Measurements from ENCODE around the gene ZNF688.
"Not testable (repeated sequence)": the region's sequence is repeated elsewhere in the genome, so short reads cannot be mapped to it uniquely, and the experiment has no call there.

Gene ZNF688

DNA sequence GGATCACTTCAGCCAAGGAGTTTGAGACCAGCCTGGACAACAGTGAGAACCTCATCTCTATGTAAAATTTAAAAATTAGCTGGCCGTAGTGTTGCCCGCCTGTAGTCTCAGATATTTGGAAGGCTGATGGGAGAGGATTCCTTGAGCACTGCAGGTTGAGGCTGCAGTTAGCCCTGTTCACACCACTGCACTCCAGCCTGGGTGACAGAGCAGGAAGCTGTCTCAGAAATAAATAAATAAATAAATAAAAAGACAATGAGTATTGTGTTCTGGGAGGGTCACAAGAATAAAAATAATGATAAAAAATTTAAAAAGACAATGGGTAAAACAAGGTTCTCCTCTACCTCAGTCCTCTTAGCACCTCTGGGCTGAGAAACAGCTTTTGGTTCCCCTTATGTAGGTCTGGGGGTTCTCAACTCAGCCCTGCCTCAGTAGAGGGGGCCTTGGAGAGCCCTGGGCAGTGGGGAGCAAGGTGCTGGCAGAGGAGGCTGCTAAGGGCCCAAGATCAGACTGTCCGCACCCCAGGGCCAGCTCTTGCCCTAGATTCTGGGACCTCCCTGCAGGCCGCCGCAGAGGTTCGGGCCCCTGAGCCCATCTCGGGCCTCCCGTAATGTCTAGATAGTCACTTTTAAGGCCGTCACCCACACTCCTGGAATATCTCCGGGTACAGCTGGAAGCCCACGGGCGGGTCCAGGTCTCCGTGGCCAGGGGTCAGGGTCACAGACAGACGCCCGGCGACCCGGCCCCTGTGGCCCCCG lies 16.8 kb downstream of the ZNF688 start:
- Histone ChIP-seq H3K27ac (ENCODE audit: low read depth, low read length) (no peak overlapping the region), H3K4me1 (ENCODE audit: control insufficient read depth, insufficient read depth, low read length) (peaks cover 19% of the 10 kb centered on the region; the same call in 1 of the 2 replicates), H3K27me3 (ENCODE audit: control insufficient read depth, insufficient read depth, low read length) (no peaks in the 10 kb centered on the region), H3K9ac (ENCODE audit: low read length) (no peak overlapping the region), H3K9me3 (ENCODE audit: control insufficient read depth, insufficient read depth, low read depth, low read length) (no peaks in the 10 kb centered on the region), H3K4me3 (ENCODE audit: low read depth, low read length) (no peak overlapping the region), H3K36me3 (ENCODE audit: control insufficient read depth, insufficient read depth, low read length) (peaks cover 27% of the 10 kb centered on the region)

GRCh38 chr16:30553393-30553899 lies 18.1 kb downstream of the ZNF688 start:
- peaks cover 25% of the 10 kb centered on the region for H3K4me1 ChIP-seq (ENCODE audit: control insufficient read depth, insufficient read depth, low read length)
- no peaks in the 10 kb centered on the region for H3K9me3 ChIP-seq (ENCODE audit: control insufficient read depth, insufficient read depth, low read depth, low read length)
- H3K27ac ChIP-seq (ENCODE audit: low read depth, low read length) = no peak overlapping the region
- no peak overlapping the region for H3K9ac ChIP-seq (ENCODE audit: low read length)
- H3K36me3 ChIP-seq (ENCODE audit: control insufficient read depth, insufficient read depth, low read length) = peaks cover 27% of the 10 kb centered on the region
- no peak overlapping the region for H3K4me3 ChIP-seq (ENCODE audit: low read depth, low read length)
- H3K27me3 ChIP-seq (ENCODE audit: control insufficient read depth, insufficient read depth, low read length) = no peaks in the 10 kb centered on the region

DNA sequence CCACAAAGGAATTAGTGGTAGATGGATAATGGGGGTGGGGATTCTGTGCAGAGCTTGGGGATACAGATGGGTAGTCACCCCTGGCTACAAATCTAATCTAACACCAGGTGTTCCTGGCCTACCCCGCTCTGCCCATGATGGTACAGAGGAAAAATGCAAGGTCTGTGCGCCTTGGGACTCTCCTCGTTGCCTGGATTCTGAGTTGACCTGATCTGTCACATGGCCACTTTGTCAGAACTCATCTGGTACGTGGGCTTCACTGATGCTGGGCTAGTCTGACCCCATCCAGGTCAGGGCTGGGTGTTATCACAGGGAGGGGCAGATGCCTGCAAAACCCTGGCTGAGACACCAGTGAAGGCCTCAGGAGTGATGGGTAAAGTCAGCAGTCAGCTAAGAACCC lies 18.6 kb downstream of the ZNF688 start:
- Histone ChIP-seq H3K4me1 (ENCODE audit: control insufficient read depth, insufficient read depth, low read length) (peaks cover 28% of the 10 kb centered on the region), H3K4me3 (ENCODE audit: low read depth, low read length) (no peak overlapping the region), H3K27ac (ENCODE audit: low read depth, low read length) (no peak overlapping the region)

GRCh38 chr16:30551781-30552180 lies 19.7 kb downstream of the ZNF688 start:
- Histone ChIP-seq H3K36me3 (ENCODE audit: control insufficient read depth, insufficient read depth, low read length) (peaks cover 27% of the 10 kb centered on the region), H3K27ac (ENCODE audit: low read depth, low read length) (no peak overlapping the region), H3K27me3 (ENCODE audit: control insufficient read depth, insufficient read depth, low read length) (no peaks in the 10 kb centered on the region), H3K4me3 (ENCODE audit: low read depth, low read length) (no peak overlapping the region), H3K9me3 (ENCODE audit: control insufficient read depth, insufficient read depth, low read depth, low read length) (no peaks in the 10 kb centered on the region), H3K4me1 (ENCODE audit: control insufficient read depth, insufficient read depth, low read length) (peaks cover 30% of the 10 kb centered on the region), H3K9ac (ENCODE audit: low read length) (no peak overlapping the region)

More for the DNA sequence above, 18.6 kb downstream of the ZNF688 start:
- no peaks in the 10 kb centered on the region for H3K9me3 ChIP-seq (ENCODE audit: control insufficient read depth, insufficient read depth, low read depth, low read length)
- no peak overlapping the region for H3K9ac ChIP-seq (ENCODE audit: low read length)
- H3K36me3 ChIP-seq (ENCODE audit: control insufficient read depth, insufficient read depth, low read length) = peaks cover 27% of the 10 kb centered on the region
- no peaks in the 10 kb centered on the region for H3K27me3 ChIP-seq (ENCODE audit: control insufficient read depth, insufficient read depth, low read length)

- Histone ChIP-seq H3K27ac (ENCODE audit: low read depth, low read length) (no peak overlapping the region), H3K36me3 (ENCODE audit: control insufficient read depth, insufficient read depth, low read length) (peaks cover 4% of the 10 kb centered on the region)
Observed at GRCh38 chr16:30548416-30549253, 22.9 kb downstream of the ZNF688 start.

DNA sequence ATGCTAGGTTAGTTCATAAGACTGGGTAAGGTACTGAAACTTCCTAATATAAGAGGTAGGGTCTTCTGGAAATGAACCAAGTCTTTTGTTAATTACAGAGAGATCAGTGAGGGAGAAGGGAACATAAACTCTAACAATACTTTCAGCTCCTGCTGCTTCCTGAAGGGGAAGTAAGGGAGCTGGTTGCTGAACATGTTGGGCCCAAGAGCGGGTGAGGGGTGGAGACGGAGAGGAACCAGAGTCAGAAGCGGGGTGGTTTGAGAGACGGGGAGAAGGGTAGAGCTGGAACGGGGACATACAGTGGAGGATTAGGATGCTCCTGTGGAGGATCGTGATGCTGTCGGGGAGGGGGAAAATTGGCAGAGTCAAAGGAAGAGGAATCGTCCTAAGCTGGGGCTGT lies 25.4 kb downstream of the ZNF688 start:
- no peaks in the 10 kb centered on the region for H3K27me3 ChIP-seq (ENCODE audit: control insufficient read depth, insufficient read depth, low read length)
- H3K27ac ChIP-seq (ENCODE audit: low read depth, low read length) = no peak overlapping the region
- H3K9ac ChIP-seq (ENCODE audit: low read length) = no peak overlapping the region
- no peaks in the 10 kb centered on the region for H3K36me3 ChIP-seq (ENCODE audit: control insufficient read depth, insufficient read depth, low read length)
- H3K4me1 ChIP-seq (ENCODE audit: control insufficient read depth, insufficient read depth, low read length) = peaks cover 54% of the 10 kb centered on the region
- H3K9me3 ChIP-seq (ENCODE audit: control insufficient read depth, insufficient read depth, low read depth, low read length) = no peaks in the 10 kb centered on the region
- H3K4me3 ChIP-seq (ENCODE audit: low read depth, low read length) = no peak overlapping the region

More at GRCh38 chr16:30548416-30549253, 22.9 kb downstream of the ZNF688 start:
- peaks cover 37% of the 10 kb centered on the region for H3K4me1 ChIP-seq (ENCODE audit: control insufficient read depth, insufficient read depth, low read length)
- no peaks in the 10 kb centered on the region for H3K9me3 ChIP-seq (ENCODE audit: control insufficient read depth, insufficient read depth, low read depth, low read length)
- no peak overlapping the region for H3K9ac ChIP-seq (ENCODE audit: low read length)
- H3K4me3 ChIP-seq (ENCODE audit: low read depth, low read length) = no peak overlapping the region
- no peaks in the 10 kb centered on the region for H3K27me3 ChIP-seq (ENCODE audit: control insufficient read depth, insufficient read depth, low read length)

DNA sequence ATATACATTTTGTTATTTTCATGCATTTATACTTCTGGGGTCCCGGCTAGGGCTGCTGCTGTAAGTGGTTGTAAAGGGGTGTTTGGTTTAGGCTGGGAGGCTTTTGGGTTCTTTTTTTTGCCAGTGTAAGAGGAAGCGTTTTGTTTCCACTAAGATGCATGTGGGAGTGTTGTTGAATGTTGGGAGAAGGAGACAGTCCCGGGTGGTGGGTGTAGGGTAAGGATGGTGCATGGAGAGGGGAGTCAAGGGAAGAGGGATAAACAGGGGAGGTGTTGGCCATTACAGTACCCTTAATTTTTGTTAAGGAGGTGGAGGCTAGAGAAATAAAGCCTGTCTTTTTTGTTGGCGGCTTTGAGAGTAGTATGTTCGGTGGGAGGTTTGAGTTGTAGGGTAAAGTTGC lies 28.4 kb downstream of the ZNF688 start:
- peaks cover 45% of the 10 kb centered on the region for H3K4me1 ChIP-seq (ENCODE audit: control insufficient read depth, insufficient read depth, low read length)
- no peaks in the 10 kb centered on the region for H3K9me3 ChIP-seq (ENCODE audit: control insufficient read depth, insufficient read depth, low read depth, low read length)
- H3K9ac ChIP-seq (ENCODE audit: low read length) = no peak overlapping the region
- no peak overlapping the region for H3K4me3 ChIP-seq (ENCODE audit: low read depth, low read length)
- no peaks in the 10 kb centered on the region for H3K36me3 ChIP-seq (ENCODE audit: control insufficient read depth, insufficient read depth, low read length)
- no peak overlapping the region for H3K27ac ChIP-seq (ENCODE audit: low read depth, low read length)
- H3K27me3 ChIP-seq (ENCODE audit: control insufficient read depth, insufficient read depth, low read length) = no peaks in the 10 kb centered on the region

- no peaks in the 10 kb centered on the region for H3K9me3 ChIP-seq (ENCODE audit: control insufficient read depth, insufficient read depth, low read depth, low read length)
- H3K27me3 ChIP-seq (ENCODE audit: control insufficient read depth, insufficient read depth, low read length) = no peaks in the 10 kb centered on the region
- H3K27ac ChIP-seq (ENCODE audit: low read depth, low read length) = no peak overlapping the region; the same call in 1 of the 2 replicates
- peak overlapping the region; percentile 18 for H3K9ac ChIP-seq (ENCODE audit: low read length)
- H3K4me1 ChIP-seq (ENCODE audit: control insufficient read depth, insufficient read depth, low read length) = peaks cover 42% of the 10 kb centered on the region
- no peaks in the 10 kb centered on the region for H3K36me3 ChIP-seq (ENCODE audit: control insufficient read depth, insufficient read depth, low read length)
- peak overlapping the region; percentile 12 for H3K4me3 ChIP-seq (ENCODE audit: low read depth, low read length)
Observed at GRCh38 chr16:30541502-30542329, 29.8 kb downstream of the ZNF688 start.

GRCh38 chr16:30540916-30541464 lies 30.5 kb downstream of the ZNF688 start:
- H3K9ac ChIP-seq (ENCODE audit: low read length); H3K27ac ChIP-seq (ENCODE audit: low read depth, low read length); H3K36me3 ChIP-seq (ENCODE audit: control insufficient read depth, insufficient read depth, low read length); H3K4me3 ChIP-seq (ENCODE audit: low read depth, low read length); H3K27me3 ChIP-seq (ENCODE audit: control insufficient read depth, insufficient read depth, low read length); H3K9me3 ChIP-seq (ENCODE audit: control insufficient read depth, insufficient read depth, low read depth, low read length): not testable (repeated sequence)
- H3K4me1 ChIP-seq (ENCODE audit: control insufficient read depth, insufficient read depth, low read length) = peaks cover 44% of the 10 kb centered on the region

DNA sequence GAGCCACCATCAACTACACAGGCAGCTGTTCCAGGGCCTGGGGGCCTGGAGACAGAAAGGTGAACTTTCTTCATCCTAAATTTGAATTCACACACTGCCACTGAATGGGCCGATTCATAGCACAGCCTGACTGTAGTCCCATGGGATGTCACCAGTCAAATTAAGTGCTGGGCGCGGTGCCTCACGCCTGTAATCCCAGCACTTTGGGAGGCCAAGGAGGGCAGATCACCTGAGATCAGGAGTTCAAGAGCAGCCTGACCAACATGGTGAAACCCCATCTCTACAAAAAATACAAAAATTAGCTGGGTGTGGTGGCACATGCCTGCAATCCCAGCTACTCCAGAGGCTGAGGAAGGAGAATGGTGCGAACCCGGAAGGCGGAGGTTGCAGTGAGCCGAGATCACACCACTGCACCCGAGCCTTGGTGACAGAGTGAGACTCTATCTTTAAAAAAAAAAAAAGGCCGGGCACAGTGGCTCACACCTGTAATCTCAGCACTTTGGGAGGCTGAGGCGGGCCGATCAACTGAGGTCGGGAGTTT lies 31.5 kb downstream of the ZNF688 start:
- H3K36me3 ChIP-seq (ENCODE audit: control insufficient read depth, insufficient read depth, low read length); H3K4me3 ChIP-seq (ENCODE audit: low read depth, low read length); H3K9me3 ChIP-seq (ENCODE audit: control insufficient read depth, insufficient read depth, low read depth, low read length); H3K9ac ChIP-seq (ENCODE audit: low read length); H3K27me3 ChIP-seq (ENCODE audit: control insufficient read depth, insufficient read depth, low read length); H3K27ac ChIP-seq (ENCODE audit: low read depth, low read length): not testable (repeated sequence)
- H3K4me1 ChIP-seq (ENCODE audit: control insufficient read depth, insufficient read depth, low read length) = peaks cover 49% of the 10 kb centered on the region
